Left kidney (tissue), 2 donors: ENCODE measurements around the gene SERPINA12. TPM values are rescaled to one million over a fixed set of nuclear protein-coding genes. Genes with fewer than 3 reads are reported as not detected.
"Not testable (repeated sequence)": the region's sequence is repeated elsewhere in the genome, so short reads cannot be mapped to it uniquely, and the experiment has no call there.

Experiments
- DNase-seq: peaks from one replicate; pipeline ENCODE4 v3.0.0-alpha.2; 2013
- polyA plus RNA-seq: library from polyadenylated mRNA; unstranded; fragments of 120-200 nt; gene quantifications from one replicate; pipeline ENCODE4 v1.2.1, GENCODE V29; 2013; ENCODE audit not compliant: insufficient read length

Gene SERPINA12
- polyA plus RNA-seq, 1 donor = 0.91 TPM

DNA sequence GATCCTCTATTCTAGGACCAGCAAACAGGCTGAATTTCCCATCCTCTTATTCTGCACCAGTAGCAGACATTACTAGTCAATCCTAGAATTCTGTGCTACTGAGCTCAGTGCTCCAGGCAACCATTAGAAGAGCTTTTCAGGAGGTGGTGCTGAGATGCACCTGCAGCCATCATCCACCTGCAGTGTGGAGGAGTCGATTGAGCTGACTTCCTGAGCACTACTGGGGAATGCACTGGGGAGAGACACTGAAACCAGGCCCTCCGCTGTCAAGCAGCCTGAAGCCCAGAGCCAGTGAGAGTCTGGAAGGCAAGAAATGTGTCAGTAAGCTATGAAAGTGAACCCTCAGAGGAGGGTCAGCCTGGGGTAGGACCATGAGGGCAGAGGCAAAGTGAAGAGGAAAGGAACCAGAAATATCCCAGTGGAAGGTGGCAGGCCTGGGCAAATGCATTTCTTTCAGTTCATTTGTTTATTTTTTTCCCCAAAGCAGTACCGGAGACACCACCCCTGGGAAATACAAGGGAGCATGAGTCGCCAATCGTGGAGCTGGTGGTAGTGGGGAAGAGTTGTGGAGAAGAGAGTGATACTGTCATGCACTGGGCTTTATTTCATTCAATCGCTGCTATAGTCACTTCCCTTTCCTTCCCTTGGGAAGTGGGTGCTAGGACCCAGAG is 28.9 kb upstream of the SERPINA12 start:
- DNase-seq = no peak

DNA sequence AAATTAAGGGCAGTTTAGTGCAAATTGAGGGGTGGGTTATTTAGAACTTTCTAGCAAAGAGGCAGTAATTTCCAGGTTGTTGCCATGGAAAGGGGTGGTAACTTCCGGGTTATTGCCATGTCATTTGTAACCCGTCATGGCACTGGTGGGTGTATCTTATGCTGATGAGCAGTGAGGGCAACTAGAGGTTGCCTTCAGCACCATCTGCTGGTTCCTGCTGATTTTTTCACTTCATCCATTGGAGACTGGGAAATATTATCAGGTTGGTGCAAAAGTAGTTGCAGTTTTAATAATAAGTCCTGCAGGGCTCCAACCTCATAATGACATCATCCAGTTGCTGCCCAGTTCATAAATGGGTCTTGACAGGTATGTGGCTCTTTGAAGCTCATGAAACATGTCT is 27.6 kb upstream of the SERPINA12 start:
- DNase-seq = no peak

DNA sequence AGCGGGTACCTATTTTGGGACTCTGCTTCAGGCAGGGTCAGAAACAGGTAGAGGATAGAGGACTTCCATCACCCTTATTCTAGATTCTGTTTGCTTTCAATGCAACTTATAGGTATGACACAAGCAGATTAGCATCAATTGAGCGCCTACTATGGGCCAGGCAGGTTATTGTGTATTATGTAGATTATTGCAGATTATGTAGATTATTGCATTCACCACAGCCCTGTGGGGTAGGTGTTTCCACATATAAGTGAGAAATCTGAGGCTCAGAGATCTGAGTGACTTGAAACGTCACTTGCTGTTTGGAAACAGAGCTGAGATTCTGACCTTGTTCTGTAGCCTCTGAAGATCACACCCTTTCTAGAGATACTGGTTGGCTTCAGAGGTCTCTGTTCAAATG is 26.2 kb upstream of the SERPINA12 start:
- no peak for DNase-seq

DNA sequence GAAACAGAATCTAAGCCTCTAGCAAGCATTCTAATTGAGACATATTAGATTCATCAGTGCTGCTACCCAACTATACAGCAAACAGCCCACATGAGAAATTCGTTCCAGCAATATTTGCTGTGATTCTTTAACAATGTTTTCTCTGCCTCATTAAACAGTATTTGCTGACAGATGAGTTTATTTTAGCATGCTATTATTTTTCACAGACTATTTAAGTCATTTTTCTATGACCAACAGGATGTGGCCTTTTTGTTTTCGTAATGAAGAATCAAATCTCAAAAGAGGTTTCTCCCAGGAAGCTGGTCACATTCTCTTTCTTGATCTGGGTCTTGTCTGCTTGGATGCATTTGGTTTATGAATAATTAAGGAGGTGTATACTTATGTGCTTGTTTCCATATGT is 23.2 kb upstream of the SERPINA12 start:
- no peak for DNase-seq

DNA sequence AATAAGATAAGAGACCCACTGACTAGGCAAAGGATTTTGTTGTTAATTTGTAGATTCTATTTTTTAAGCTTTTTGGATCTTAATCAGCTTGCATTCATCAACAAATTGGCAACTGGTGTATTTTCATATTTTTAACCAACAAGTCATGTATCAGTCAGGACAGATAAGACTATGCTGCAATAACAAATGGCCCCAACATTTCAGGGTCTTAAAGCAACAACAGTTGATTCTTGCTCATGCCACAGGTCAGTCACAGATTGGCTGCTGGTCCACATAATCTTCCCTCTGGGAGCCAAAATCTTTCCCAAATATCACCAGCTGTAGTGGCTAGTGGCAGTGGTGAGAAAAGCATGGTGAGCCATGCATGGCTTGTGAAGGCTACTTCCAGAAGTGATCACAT is 21.9 kb upstream of the SERPINA12 start:
- DNase-seq = no peak

DNA sequence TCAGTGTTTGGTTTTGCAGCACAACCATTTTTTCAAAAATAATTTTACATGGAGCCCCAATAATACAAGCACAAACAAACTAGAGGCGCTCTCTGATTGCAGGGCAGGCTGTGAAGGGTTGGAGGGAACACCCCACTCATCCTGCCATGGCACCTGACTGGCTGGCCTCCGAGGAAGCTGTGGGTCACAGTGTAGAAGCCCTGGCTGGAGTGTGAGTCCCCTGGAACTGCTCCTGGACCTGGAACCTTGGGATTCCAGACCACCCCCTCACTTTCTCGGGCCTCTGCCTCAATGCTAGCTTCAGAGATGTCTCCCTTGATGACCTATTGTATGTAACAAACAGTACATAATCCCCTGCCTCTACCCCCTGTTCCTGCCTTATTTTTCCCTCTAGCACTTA is 14.8 kb upstream of the SERPINA12 start:
- DNase-seq = no peak

DNA sequence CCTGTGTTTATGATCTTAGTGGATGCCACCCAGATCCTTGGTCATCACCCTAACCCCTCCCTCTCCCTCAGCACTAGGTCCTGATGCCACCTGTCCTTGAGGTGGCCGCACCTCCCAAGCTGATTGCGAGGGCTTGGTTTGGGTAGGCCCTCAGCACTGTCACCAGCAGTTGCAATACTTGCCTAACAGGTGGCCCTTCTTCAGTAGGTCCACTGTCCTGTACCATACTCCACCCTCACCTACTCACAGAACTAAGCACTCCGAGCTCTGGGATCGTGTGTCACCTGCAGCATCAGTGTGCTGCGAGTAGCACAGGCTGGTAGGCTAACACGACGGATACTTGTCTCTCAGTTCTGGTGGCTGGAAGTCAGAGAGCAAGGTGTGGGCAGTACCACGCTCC is 14.0 kb upstream of the SERPINA12 start:
- DNase-seq = no peak

DNA sequence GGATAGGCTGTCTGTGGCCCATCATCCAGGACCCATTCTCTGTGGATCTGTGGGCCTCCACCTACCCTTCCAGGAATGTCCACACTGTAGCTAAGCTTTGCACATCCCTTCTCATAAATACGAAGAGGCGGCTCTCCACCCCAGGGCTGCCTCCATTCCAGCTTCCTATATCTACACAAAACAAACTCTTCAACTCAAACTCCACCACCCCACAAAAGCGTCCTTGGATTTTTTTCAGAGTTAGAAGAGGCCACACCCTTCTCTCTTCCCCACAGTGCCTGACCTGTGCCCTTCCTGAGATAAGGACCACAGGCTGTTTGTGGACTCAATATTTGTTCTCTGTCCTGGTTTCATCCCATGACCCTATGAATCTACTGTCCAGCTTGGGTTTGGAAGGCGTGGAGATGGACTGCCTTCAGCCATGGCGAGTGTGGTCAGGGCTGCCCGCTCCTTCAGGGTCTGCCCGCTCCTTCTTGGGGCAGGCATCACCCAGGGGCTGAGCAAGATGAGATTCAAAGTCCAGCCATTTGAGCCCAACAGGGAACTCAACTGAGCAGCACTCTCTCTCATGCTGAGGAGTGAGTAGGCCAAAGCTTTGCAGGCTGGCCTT is 13.0 kb upstream of the SERPINA12 start:
- no peak for DNase-seq

DNA sequence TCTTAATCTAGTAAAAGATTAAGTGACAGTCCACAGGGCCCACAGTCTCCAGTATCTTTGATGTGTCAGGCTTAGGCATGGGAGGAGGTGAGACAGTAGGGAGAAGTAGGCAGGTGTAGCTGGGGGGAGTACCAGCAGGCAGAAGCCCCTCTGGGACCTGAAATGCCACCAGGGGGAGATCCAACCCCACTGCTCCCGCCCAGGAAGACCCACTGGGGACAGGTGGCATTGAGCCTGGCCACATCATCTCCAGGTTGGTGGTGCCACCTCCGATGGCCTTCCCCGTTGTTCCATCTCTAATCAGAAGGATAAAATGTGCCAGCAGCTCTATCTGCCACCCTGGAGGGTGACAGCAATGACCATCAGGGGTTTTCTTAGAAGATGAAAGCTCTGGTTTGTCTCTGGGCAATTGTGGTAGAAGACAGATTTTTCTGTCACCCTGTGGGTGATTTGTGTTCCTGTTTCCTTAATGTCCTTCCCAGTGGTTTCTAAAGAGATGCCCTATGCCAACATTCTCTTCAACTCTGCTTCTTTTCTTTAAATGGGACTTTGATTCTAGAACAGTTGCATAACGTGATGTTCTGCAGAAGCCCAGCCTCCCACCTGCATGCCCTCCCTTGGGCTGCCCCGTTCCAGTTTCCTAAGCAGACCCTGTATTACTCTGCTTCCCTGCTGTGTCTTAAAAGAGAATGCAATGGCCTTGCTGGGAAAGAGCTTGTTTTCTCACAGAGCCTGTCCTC is 12.3 kb upstream of the SERPINA12 start:
- no peak for DNase-seq

DNA sequence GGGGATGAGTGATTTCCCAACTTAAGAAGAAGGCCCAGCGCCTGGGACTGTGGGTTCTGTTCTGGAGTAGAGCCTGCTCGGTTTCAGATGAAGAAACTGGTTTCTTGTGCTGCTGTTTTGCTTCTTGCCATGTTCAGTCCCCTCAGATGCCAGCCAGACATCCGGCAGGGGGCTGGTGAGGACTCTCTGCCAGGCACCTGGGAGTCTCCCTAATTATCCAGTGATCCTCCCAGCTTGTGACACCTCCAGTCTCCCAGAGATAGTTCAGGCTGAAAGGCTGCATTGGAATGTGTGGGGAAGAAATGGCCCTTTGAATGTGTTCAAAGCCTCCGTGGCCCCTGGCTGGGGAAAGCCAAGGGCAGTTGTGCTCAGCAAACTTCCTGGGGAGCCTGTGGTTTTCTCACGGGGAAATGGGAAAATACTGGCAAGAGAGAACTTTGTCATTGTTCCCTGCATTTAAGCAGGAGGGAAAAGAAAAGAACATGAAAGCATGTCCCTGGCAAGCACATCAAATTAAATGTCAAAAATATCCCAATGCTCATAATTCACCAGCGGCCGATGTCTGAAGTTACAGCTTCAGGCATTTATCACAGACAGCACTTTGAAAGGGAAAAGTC is 8.5 kb upstream of the SERPINA12 start:
- no peak for DNase-seq

DNA sequence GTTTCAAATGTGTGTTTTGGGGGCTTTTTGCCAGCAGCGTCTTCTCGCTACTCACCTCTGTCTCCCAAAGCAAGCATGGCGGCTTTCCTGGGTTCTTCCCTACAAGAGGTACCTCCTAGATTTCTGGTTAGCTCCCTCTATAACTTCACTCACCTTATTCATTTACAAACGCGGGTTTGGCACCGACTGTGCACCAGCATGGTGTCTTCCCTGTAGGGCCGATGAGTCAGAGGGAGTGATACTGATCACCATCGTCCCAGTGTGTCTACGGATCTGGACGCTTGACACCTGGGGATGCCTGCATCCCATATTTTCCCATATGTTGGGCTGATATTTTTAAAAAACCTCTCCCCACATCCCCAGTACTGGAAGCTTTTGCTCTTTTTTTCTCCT is 8.0 kb upstream of the SERPINA12 start:
- DNase-seq = no peak

DNA sequence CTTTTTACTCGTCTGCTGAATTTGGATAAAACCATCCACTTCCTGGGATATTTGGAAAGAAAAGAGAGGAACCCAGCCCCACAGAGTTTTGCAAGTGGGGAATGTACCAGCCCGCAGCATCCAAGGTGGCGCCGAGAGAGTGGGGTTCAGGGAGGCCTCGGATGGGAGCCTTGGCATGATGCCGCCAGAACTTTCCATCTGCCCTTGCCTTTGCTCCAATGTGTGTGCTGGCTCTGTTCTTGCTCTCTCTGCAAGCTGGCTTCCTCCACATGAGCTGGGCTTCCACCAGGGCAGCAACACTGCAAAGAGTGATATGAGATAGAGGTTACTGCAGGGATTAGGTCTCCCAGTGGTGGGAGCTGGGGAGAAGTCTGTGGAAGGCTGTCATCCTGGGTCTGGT is 6.6 kb upstream of the SERPINA12 start:
- no peak for DNase-seq

DNA sequence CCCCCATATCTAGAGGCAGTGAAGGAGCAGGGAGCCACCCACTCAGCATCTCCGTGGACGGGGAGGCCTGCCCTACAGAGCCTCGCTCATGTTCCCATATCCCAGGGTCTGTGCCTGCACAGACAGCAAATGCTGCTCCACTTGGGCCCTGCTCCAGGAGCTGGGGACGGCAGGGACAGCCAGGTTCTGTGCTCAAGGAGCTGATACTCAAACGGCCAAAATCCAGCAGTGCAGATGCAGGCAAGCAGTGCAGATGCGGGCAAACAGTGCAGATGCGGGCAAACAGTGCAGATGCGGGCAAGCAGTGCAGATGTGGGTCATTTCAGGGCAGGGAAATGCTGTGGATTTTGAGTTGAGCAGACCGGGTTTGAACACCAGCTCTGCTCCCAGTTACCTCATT is 6.2 kb upstream of the SERPINA12 start:
- no peak for DNase-seq

DNA sequence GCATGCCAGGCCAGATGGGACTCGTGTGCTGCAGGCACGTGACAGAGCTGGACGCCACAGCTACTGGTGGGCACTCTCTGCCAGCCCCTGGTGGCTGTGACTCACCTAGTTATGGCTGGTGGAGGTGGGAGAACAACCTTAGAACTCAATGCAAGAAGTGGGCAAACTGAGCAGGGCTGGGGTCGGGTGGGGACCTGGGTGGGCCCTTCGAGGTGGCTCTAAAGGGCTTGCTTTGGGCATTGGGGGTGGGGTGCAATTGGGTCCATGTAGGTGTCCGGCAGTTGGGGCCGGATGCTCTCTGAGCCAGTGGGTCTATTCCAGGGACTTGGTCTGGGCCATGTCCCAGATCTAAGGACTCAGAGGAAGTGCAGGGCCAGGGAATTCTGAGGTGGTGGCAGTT is 5.1 kb upstream of the SERPINA12 start:
- no peak for DNase-seq

DNA sequence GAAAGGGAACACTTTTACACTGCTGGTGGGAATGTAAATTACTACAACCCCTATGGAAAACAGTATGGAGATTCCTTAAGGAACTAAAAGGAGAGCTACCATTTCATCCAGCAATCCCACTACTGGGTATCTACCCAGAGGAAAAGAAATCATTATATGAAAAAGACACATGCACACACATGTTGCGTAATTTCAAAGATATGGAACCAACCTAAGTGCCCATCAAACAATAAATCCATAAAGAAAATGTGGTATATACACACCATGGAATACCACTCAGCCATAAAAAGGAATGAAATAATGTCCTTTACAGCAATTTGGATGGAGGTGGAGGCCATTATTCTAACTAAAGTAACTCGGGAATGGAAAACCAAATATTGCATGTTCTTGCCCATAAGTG is 1.2 kb upstream of the SERPINA12 start:
- DNase-seq = not testable (repeated sequence)

DNA sequence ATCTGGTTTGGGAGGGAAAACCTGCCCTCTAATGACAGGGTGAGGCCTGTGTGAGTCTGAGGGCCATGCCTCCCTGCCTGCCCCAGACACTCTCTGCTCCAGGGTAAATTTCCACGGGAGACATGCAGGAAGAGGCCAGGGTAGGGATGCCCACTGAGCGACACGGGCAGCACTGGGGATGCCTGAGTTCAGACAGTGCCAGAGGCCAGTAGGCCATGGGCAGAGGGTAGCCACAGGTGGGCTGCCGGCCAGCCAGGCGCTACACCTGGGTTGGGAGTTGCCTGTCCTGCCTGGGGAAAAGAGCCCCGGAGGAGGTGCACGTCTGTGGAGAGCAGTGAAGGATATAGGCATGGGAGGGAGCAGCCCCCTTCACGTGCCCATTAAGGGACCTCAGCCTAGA is 3.6 kb downstream of the SERPINA12 start:
- no peak for DNase-seq

DNA sequence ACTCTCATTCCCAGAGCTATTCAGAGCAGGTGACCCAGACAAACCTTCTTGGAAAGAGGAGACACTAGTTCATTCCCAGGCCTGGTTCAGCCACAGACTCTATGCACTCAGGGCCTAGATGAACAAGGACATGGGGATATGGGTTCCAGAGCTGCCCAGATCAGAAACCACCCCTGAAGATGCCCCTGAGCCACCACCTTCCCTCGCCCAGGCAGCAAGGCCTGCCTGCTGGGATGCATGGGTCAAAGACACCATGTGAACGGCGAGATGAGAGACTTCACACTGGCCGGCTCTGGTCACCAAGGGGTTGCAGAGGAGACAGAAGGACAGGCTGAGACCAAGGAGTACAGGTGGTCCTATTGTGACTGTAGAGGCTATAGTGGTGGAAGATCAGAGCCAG is 4.1 kb downstream of the SERPINA12 start:
- DNase-seq = no peak

DNA sequence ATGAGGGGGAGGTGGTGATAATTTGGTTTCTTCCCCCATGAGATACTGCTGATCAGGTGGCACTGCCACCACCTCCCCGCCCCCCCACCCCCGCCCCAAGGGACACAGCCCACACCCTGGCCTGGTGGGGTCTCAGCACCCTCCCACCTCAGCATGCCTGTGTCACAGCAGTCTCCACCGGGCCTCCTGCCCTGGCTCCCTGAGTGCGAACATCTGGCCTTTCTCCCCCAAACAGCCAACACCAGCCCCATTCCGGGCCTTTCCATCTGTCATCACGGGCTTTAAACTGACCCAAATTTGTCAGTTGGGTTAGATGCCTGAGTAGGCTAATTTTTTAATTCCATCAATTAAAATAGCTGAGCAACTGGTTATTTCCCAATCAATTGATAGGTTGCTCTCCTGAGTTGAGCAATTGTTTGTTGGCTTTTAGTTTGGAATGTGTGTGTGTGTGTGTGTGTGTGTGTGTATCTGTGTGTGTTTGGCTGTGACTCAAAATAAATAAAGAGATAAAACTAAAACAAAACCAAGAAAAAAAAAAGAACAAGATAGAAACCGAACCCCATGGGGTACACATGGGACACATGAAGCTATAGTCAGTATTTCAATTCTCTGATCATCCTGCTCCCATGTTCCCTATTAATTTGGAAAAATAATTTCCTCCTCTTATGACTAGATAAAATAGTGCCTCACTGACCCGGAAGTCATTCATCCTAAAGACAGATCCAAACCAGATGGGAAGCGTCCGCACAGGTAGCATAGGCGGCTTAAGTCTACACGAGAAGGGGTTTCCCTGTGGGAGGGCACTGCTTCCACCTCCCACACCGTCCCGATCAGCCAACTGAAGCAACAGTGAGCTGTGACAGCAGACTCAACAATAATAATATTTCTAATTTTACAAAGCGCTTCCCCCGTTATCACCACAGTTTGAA is 7.4 kb downstream of the SERPINA12 start:
- no peak for DNase-seq

DNA sequence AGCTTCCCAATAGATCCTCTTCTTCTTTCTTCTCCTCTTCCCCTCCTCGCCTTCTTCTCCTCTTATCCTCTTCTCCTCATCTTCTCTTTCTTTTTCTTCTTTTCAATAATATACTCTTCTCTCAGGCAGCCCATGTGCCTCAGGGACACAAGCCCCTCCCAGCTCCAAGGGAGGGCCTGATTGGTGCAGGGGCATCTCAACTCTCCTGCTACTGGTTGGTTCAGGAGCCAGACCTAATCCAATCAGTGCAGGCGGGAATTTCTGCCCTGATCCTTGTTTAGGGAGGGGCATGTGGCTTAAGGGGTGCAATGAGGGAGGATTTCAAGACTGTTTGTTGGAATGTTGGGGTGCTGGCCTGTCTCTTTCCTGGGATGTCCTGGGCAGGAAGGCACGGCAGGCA is 9.0 kb downstream of the SERPINA12 start:
- no peak for DNase-seq

DNA sequence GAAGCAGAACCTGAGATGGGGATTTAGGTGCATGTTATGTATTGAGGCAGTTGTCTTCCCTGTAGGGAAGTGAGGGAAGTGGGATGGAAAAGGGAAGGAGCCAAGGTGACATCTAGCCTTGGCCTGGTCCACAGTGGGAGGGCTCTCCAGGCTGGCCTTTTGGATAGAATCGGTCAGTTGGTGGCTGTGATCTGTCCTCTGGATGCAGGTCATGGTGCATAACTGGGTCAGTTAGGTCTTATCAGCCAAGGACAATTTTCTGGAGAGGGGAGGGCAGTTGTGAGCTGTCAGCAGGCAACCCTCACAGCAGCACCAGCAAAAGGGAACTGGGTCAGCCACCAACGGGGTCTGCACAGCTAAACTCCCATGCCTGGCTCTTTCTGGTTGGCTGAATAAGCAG is 9.6 kb downstream of the SERPINA12 start:
- no peak for DNase-seq

DNA sequence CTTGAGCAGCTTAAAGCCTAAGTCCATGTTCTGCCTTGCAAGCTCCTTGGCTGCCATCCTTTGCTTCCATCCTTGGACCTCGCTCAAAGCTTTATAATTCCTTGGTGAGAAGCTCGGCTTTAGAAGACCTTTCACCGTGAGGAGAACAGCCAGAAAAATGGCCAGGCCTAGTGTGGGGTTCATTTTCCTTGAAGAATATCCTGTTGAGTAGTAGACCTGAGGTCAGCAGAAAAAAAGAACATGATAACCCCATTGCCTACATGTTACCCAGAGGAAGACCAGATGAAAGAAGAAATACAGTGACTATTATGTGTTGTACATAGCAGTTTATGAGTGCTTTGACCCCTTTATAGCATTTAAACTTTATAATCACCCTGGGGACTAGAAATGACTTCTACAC is 11.1 kb downstream of the SERPINA12 start:
- no peak for DNase-seq

DNA sequence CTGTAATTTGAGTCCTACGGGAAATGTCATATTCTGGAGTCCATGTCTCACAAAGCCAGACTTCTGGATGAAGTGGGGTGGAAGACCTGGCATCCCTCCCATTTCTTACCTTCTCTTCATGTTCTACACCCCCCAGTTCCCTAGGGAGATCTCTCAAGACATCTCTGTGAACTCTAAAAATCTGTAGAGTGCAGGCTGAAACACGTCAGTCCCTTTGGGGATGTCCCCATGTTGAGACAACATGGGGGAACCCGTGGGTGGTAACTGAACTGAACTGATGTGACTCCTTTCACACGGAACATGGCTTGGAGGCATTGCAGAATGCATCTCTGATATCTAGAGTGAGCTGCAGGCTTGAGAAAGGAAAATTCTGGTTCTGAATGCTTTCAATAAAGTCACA is 15.2 kb downstream of the SERPINA12 start:
- DNase-seq = no peak
